BJ (cell line): ENCODE results near the gene FSTL4. TPM values are rescaled to one million over a fixed set of nuclear protein-coding genes. Genes with fewer than 3 reads are reported as not detected.

Experiments used
- CTCF ChIA-PET: fragments of 350-600 bp; formaldehyde crosslinking; extraction: SDS; loops from one replicate; lab custom pipeline; 2021; ENCODE audit warnings: antibody characterized with exemption, inconsistent platforms; lab: Yijun Ruan, JAX
- POLR2A ChIA-PET: fragments of 300-600 bp; sonication (Branson Sonifier 250); formaldehyde crosslinking; extraction: SDS; loops from one replicate; lab custom pipeline; 2021; ENCODE audit warnings: antibody characterized with exemption; lab: Charles Lee
- DNase-seq: peaks from one replicate; pipeline ENCODE4 v3.0.0-alpha.2; 2011; ENCODE audit warnings: low read depth
- H3K27me3 ChIP-seq: 2 replicates; pipeline ENCODE4 v1.6.0; 2011; ENCODE audit warnings: low read length; ENCODE audit not compliant: control insufficient read depth, insufficient read depth
- H3K36me3 ChIP-seq: 2 replicates; pipeline ENCODE4 v1.5.1; 2011; ENCODE audit warnings: low read length; ENCODE audit not compliant: control insufficient read depth, insufficient read depth
- H3K4me3 ChIP-seq: 2 replicates; pipeline ENCODE4 v1.5.1; 2011; ENCODE audit warnings: low read depth, mild to moderate bottlenecking, control low read depth, low read length
- CTCF ChIP-seq: IDR thresholded peaks from 2 replicates; pipeline ENCODE4 v1.5.1; 2011; ENCODE audit warnings: low read depth, mild to moderate bottlenecking, control low read depth, inconsistent platforms, low read length, moderate library complexity; ENCODE audit not compliant: insufficient read depth
- polyA plus RNA-seq: library from polyadenylated mRNA; depleted of rRNA; stranded (reverse); fragments of >200 nt; gene quantifications from 2 replicates; pipeline ENCODE4 v1.2.3, GENCODE V29; 2011

Gene FSTL4
- polyA plus RNA-seq, 1 experiment: not detected

GRCh38 chr5:133321286-133321832 is 291.0 kb downstream of the FSTL4 start:
- TF ChIP-seq CTCF: no peak
- no peak for DNase-seq
- Histone ChIP-seq H3K4me3 (no peak overlapping the region), H3K27me3 (no peaks in the 10 kb centered on the region; the same call in 1 of the 2 replicates), H3K36me3 (no peaks in the 10 kb centered on the region)
- POLR2A ChIA-PET: no interaction called here
- CTCF ChIA-PET: no interaction called here

GRCh38 chr5:133319905-133320520 is 292.3 kb downstream of the FSTL4 start:
- no peak for TF ChIP-seq CTCF
- no peak overlapping the region for H3K4me3 ChIP-seq
- POLR2A ChIA-PET: no interaction called here
- DNase-seq: no peak
- H3K36me3 ChIP-seq: no peaks in the 10 kb centered on the region
- H3K27me3 ChIP-seq: no peaks in the 10 kb centered on the region; the same call in 1 of the 2 replicates
- CTCF ChIA-PET: interaction anchor here (1.0 to 1.8 kb wide), 2 partner anchors 13 to 209 kb away, joined by 3 to 5 read pairs; no protein-coding TSS in a partner anchor

GRCh38 chr5:133319244-133319643 is 293.1 kb downstream of the FSTL4 start:
- Histone ChIP-seq H3K27me3 (no peaks in the 10 kb centered on the region; the same call in 1 of the 2 replicates), H3K36me3 (no peaks in the 10 kb centered on the region), H3K4me3 (no peak overlapping the region)
- ChIA-PET CTCF (interaction anchor here (1.8 kb wide), 1 partner anchor 208 kb away, joined by 5 read pairs; no protein-coding TSS in a partner anchor), POLR2A (no interaction called here)
- TF ChIP-seq CTCF: no peak
- DNase-seq: no peak

- ChIA-PET POLR2A (no interaction called here), CTCF (interaction anchor here (1.6 to 2.3 kb wide), 2 partner anchors 14 to 29 kb away, joined by 3 to 6 read pairs; no protein-coding TSS in a partner anchor)
- DNase-seq: no peak
- TF ChIP-seq CTCF: no peak
- no peak overlapping the region for H3K4me3 ChIP-seq
- no peaks in the 10 kb centered on the region for H3K36me3 ChIP-seq
- no peaks in the 10 kb centered on the region for H3K27me3 ChIP-seq
Measured at GRCh38 chr5:133317558-133317957, 294.8 kb downstream of the FSTL4 start.
